GM12878 (cell line): ENCODE measurements around the gene MTO1. TPM values are rescaled to one million over a fixed set of nuclear protein-coding genes. Genes with fewer than 3 reads are reported as not detected.

Source experiments
- ATAC-seq: fragments of 200-7000 bp; cut with Tn5 transposase; 3 replicates; pipeline ENCODE4 v1.9.1; 2020; ENCODE audit warnings: mild to moderate bottlenecking, moderate library complexity
- BruUV-seq: library from RNA; stranded (reverse); fragments of 400-500 nt; replicated peaks from 2 replicates; lab custom pipeline; 2021; lab: Mats Ljungman, UMichigan
- CTCF ChIA-PET: fragments of 300-600 bp; sonication (Branson Sonifier 250); formaldehyde crosslinking; extraction: SDS; loops from one replicate; lab custom pipeline; 2021; ENCODE audit warnings: inconsistent platforms; lab: Yijun Ruan, JAX
- POLR2A ChIA-PET: fragments of 350-600 bp; formaldehyde crosslinking; extraction: SDS; loops from one replicate; lab custom pipeline; 2021; ENCODE audit warnings: inconsistent platforms; lab: Charles Lee
- RAD21 ChIA-PET: fragments of 300-600 bp; sonication (Branson Sonifier 250); formaldehyde crosslinking; loops from one replicate; lab custom pipeline; 2023; ENCODE audit warnings: antibody characterized with exemption; ENCODE audit not compliant: unreplicated experiment; lab: Charles Lee
- SMC1A ChIA-PET: fragments of 300-600 bp; sonication (Branson Sonifier 250); formaldehyde crosslinking; loops from one replicate; lab custom pipeline; 2023; ENCODE audit not compliant: unreplicated experiment, uncharacterized antibody; lab: Charles Lee
- DNase-seq: peaks from one replicate; pipeline ENCODE4 v3.0.0-alpha.2; 2011; ENCODE audit warnings: low read depth, low spot score
- FAIRE-seq: peaks from 3 replicates; lab custom pipeline; 2011; peaks lifted over from hg19 to GRCh38; lab: Jason Lieb, UNC
- H2AFZ ChIP-seq: 2 replicates; pipeline ENCODE4 v1.6.0; 2011; ENCODE audit warnings: low read depth, low read length, control low read depth; ENCODE audit not compliant: control insufficient read depth
- H3K27ac ChIP-seq: 2 replicates; pipeline ENCODE4 v1.5.1; 2011; ENCODE audit warnings: control low read depth; ENCODE audit not compliant: control insufficient read depth, insufficient read depth
- H3K27me3 ChIP-seq, 2 experiments: replicated peaks in 1 of 2; 2 replicates each; pipeline versions ENCODE4 v1.6.0 to v1.6.1; 2011; ENCODE audit warnings: low read length in 1 of 2; ENCODE audit not compliant: control insufficient read depth in 2 of 2, insufficient read depth in 2 of 2
- H3K36me3 ChIP-seq, 2 experiments: 2 replicates each; pipeline ENCODE4 v1.5.1; 2011; ENCODE audit warnings: low read length in 1 of 2; ENCODE audit not compliant: control insufficient read depth in 2 of 2, insufficient read depth in 2 of 2
- H3K4me1 ChIP-seq: 2 replicates; pipeline ENCODE4 v1.6.1; 2011; ENCODE audit warnings: mild to moderate bottlenecking, low read length, moderate library complexity, mixed read lengths; ENCODE audit not compliant: control insufficient read depth, insufficient read depth
- H3K4me2 ChIP-seq: 2 replicates; pipeline ENCODE4 v1.6.0; 2011; ENCODE audit warnings: control low read depth; ENCODE audit not compliant: control insufficient read depth, insufficient read depth
- H3K4me3 ChIP-seq: fragments of 200-600 bp; sonication (generic); 2 replicates; pipeline ENCODE4 v1.5.1; 2016
- H3K79me2 ChIP-seq: 2 replicates; pipeline ENCODE4 v1.6.0; 2011; ENCODE audit warnings: low read length; ENCODE audit not compliant: control insufficient read depth, insufficient read depth
- H3K9ac ChIP-seq: 2 replicates; pipeline ENCODE4 v1.8.0; 2011; ENCODE audit warnings: low read length, control low read depth, mixed read lengths; ENCODE audit not compliant: control insufficient read depth, insufficient read depth
- H3K9me3 ChIP-seq: replicated peaks from 3 replicates; pipeline ENCODE4 v1.5.1; 2011; ENCODE audit warnings: mild to moderate bottlenecking, low read length; ENCODE audit not compliant: control insufficient read depth, insufficient read depth
- H4K20me1 ChIP-seq: 2 replicates; pipeline ENCODE4 v1.6.0; 2011; ENCODE audit not compliant: control insufficient read depth, insufficient read depth
- DPF2 ChIP-seq: fragments of 450-650 bp; IDR thresholded peaks from 2 replicates; pipeline ENCODE4 v1.6.1; 2017; ENCODE audit warnings: mild to moderate bottlenecking
- ETV6 ChIP-seq, 2 experiments: fragments of 450-650 bp in 1 of 2; IDR thresholded peaks in 1 of 2; conservative IDR thresholded peaks in 1 of 2; 2 replicates each; pipeline ENCODE4 v1.6.1; 2014; ENCODE audit warnings: antibody characterized with exemption in 1 of 2, borderline replicate concordance in 1 of 2, low read depth in 1 of 2, mild to moderate bottlenecking in 1 of 2, moderate library complexity in 1 of 2
- HSF1 ChIP-seq: fragments of 150-350 bp; IDR thresholded peaks from 2 replicates; pipeline ENCODE4 v1.6.1; 2014; ENCODE audit warnings: mild to moderate bottlenecking, low read depth, low read length
- IRF5 ChIP-seq: fragments of 450-650 bp; IDR thresholded peaks from 2 replicates; pipeline ENCODE4 v1.6.1; 2017; ENCODE audit warnings: borderline replicate concordance
- MTA3 ChIP-seq: IDR thresholded peaks from 2 replicates; pipeline ENCODE4 v1.6.1; 2012; ENCODE audit warnings: low read length, inconsistent platforms, borderline replicate concordance
- STAT1 ChIP-seq: fragments of 450-650 bp; conservative IDR thresholded peaks from 2 replicates; pipeline ENCODE4 v1.6.1; 2014; ENCODE audit warnings: antibody characterized with exemption, mild to moderate bottlenecking
- TCF3 ChIP-seq: IDR thresholded peaks from 2 replicates; pipeline ENCODE4 v1.6.1; 2012; ENCODE audit warnings: low read depth, mild to moderate bottlenecking, low read length, borderline replicate concordance; ENCODE audit not compliant: insufficient read depth
- USF2 ChIP-seq: IDR thresholded peaks from 2 replicates; pipeline ENCODE4 v1.6.1; 2011; ENCODE audit warnings: low read depth, low read length, improper control_type of control experiment, borderline replicate concordance
- WGBS: methylation state at CpG from one replicate; pipeline ENCODE4 v1.1.6; 2016; ENCODE audit warnings: low lambda C conversion rate; ENCODE audit not compliant: insufficient replicate concordance, insufficient coverage; ENCODE audit errors: missing lambda C conversion rate; 5-methylcytosine and 5-hydroxymethylcytosine counted together
- in situ Hi-C: fragments of 300-500 bp; cut with MboI; formaldehyde crosslinking; loops from 9 replicates; pipeline ENCODE4 v1.14.3; 2018; ENCODE audit warnings: mixed read lengths
- intact Hi-C: fragments of 100-400 bp; cut with micrococcal nuclease; formaldehyde crosslinking; loops from one replicate; pipeline ENCODE4 v1.14.2; 2022; ENCODE audit not compliant: unreplicated experiment
- polyA plus RNA-seq, 11 experiments: library from polyadenylated mRNA; depleted of rRNA in 4 of 11; unstranded in 6 of 11; stranded (reverse) in 5 of 11; fragments of >200 nt; fragmentation: Nextera tagmentation in 4 of 11; fragmentation: Illumina TruSeq in 1 of 11; extraction: Ambion mirVana in 4 of 11; extraction: Trizol in 1 of 11; gene quantifications; 1 replicate in 1 of 11; 2 replicates in 10 of 11; pipeline versions ENCODE4 v1.2.1 to v1.2.3, GENCODE V29; 2011 to 2016; ENCODE audit warnings: inconsistent platforms in 2 of 11, missing spikeins in 2 of 11, low read depth in 1 of 11
- total RNA-seq, 4 experiments: library from RNA; depleted of rRNA in 3 of 4; stranded (reverse); fragments of >200 nt in 3 of 4; fragmentation: Illumina TruSeq in 1 of 4; extraction: Trizol in 1 of 4; gene quantifications; 2 replicates each; pipeline versions ENCODE4 v1.2.1 to v1.2.3, GENCODE V29; 2013 to 2021

Gene MTO1
- total and polyA plus RNA-seq, 10 of the 15 experiments (the other 5 are each of a cell fraction or from before 2014, with no cell fraction given) = 24.8 to 53.6 (median 33.1) TPM

GRCh38 chr6:73491377-73491776, 29.8 kb downstream of the MTO1 start:
- SMC1A ChIA-PET = interaction anchor here (0.6 to 1.1 kb wide), 2 partner anchors 9 to 122 kb away, joined by 4 read pairs; no protein-coding TSS in a partner anchor
- Histone ChIP-seq H4K20me1 (no peaks in the 10 kb centered on the region), H2AFZ (no peak overlapping the region), H3K27ac (no peak overlapping the region)
- FAIRE-seq = no peak
- TF ChIP-seq HSF1 = no peak
- TF ChIP-seq, all 136 proteins: peak for 0
- Histone ChIP-seq H3K79me2 (no peaks in the 10 kb centered on the region), H3K36me3 (peaks cover 3 to 11% of the 10 kb centered on the region in 2 experiments; a peak in 3 of 4 replicates), H3K9me3 (no peaks in the 10 kb centered on the region; the same call in 1 of the 3 replicates), H3K4me1 (no peaks in the 10 kb centered on the region), H3K9ac (no peak overlapping the region), H3K4me3 (no peak overlapping the region), H3K27me3 (no peaks in the 10 kb centered on the region), H3K4me2 (no peak overlapping the region)
- BruUV-seq = TSS peak; percentile 37
- POLR2A ChIA-PET = no interaction called here
- CTCF ChIA-PET = interaction anchor here (0.7 kb wide), 1 partner anchor 115 kb away, joined by 4 read pairs; no protein-coding TSS in a partner anchor
- no peak for DNase-seq
- intact Hi-C loops (no loop called here), in situ Hi-C loops (no loop called here)
- ATAC-seq = no peak
- RAD21 ChIA-PET = no interaction called here

DNA sequence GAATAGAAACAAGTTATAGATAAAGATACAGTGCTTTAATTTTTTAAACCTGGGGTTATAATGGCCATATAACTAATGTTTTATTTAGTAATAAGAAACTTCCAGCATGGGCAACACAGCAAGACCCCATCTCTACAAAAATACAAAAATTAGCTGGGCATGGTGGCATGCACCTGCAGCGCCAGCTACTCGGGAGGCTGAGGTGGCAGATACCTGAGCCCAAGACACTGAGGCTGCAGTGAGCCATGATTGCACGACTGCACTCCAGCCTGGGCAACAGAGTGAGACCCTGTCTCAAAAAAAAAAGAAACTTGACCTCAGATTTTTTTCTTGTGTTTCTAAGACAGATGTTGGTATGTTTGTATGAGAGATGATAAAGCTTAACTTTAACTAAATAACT, 36.4 kb downstream of the MTO1 start:
- in situ Hi-C loops = no loop called here
- H4K20me1 ChIP-seq = no peaks in the 10 kb centered on the region
- no peaks in the 10 kb centered on the region for H3K9me3 ChIP-seq
- no peak overlapping the region for H2AFZ ChIP-seq
- BruUV-seq = no TSS peak
- no peak overlapping the region for H3K9ac ChIP-seq
- POLR2A ChIA-PET = interaction anchor here (1.3 kb wide), 1 partner anchor 15 kb away, joined by 4 read pairs; no protein-coding TSS in a partner anchor
- CTCF ChIA-PET = interaction anchor here (1.1 to 1.6 kb wide), 2 partner anchors 10 to 113 kb away, joined by 3 to 4 read pairs; no protein-coding TSS in a partner anchor
- H3K4me3 ChIP-seq = no peak overlapping the region
- SMC1A ChIA-PET = interaction anchor here (1.1 to 3.4 kb wide), 2 partner anchors 11 to 26 kb away, joined by 4 to 12 read pairs; no protein-coding TSS in a partner anchor
- H3K27ac ChIP-seq = no peak overlapping the region
- H3K79me2 ChIP-seq = no peaks in the 10 kb centered on the region
- H3K4me1 ChIP-seq = no peaks in the 10 kb centered on the region
- intact Hi-C loops = no loop called here
- FAIRE-seq = no peak
- no peak for DNase-seq
- RAD21 ChIA-PET = interaction anchor here (0.6 to 1.5 kb wide), 2 partner anchors 26 to 118 kb away, joined by 3 read pairs; no protein-coding TSS in a partner anchor
- peaks cover 6 to 22% of the 10 kb centered on the region in 2 experiments for H3K36me3 ChIP-seq
- no peaks in the 10 kb centered on the region for H3K27me3 ChIP-seq
- ATAC-seq = no peak
- WGBS = 94% methylated on average over 3 of the region's 3 CpGs
- H3K4me2 ChIP-seq = no peak overlapping the region
- TF ChIP-seq ETV6 (conservative IDR thresholded peaks at IDR 0.05 in 1 of 2, IDR thresholded peaks at IDR 0.05 in 1 of 2; ENCODE audit: borderline replicate concordance in 1 of 2, low read depth in 1 of 2) = no peak
- TF ChIP-seq TCF3 = no peak
- no peak for TF ChIP-seq MTA3
- TF ChIP-seq STAT1 = no peak
- TF ChIP-seq IRF5 = no peak
- no peak for TF ChIP-seq USF2
- TF ChIP-seq DPF2 = no peak
